ENCODE data around the gene SIPA1L3. TPM values are rescaled to one million over a fixed set of nuclear protein-coding genes. Genes with fewer than 3 reads are reported as not detected.

The SIPA1L3 gene
- total and polyA plus RNA-seq, 10 of the 15 experiments (the other 5 are each of a cell fraction or from before 2014, with no cell fraction given): 0.24 to 66.2 (median 19.1) TPM

- no peak for FAIRE-seq
Observed at GRCh38 chr19:37941782-37942515, 34.9 kb downstream of the SIPA1L3 start.

More at GRCh38 chr19:37941782-37942515, 34.9 kb downstream of the SIPA1L3 start:
- Histone ChIP-seq H3K27ac (ENCODE audit: control insufficient read depth, insufficient read depth) (no peak overlapping the region), H4K20me1 (ENCODE audit: control insufficient read depth, insufficient read depth) (no peaks in the 10 kb centered on the region; the same call in 1 of the 2 replicates), H3K79me2 (ENCODE audit: control insufficient read depth, insufficient read depth, low read length) (peaks cover 57% of the 10 kb centered on the region), H3K4me1 (ENCODE audit: control insufficient read depth, insufficient read depth, low read length) (no peaks in the 10 kb centered on the region), H2AFZ (ENCODE audit: control insufficient read depth, low read depth, low read length) (no peak overlapping the region), H3K4me3 (no peak overlapping the region), H3K27me3 (replicated peaks in 1 of 2; ENCODE audit: control insufficient read depth in 2 of 2, insufficient read depth in 2 of 2, low read length in 1 of 2) (no peaks in the 10 kb centered on the region), H3K4me2 (ENCODE audit: control insufficient read depth, insufficient read depth) (no peak overlapping the region), H3K9ac (ENCODE audit: control insufficient read depth, insufficient read depth, low read length) (no peak overlapping the region), H3K36me3 (ENCODE audit: control insufficient read depth in 2 of 2, insufficient read depth in 2 of 2, low read length in 1 of 2) (peaks cover 5 to 18% of the 10 kb centered on the region in 2 experiments; a peak in 3 of 4 replicates), H3K9me3 (replicated peaks; ENCODE audit: control insufficient read depth, insufficient read depth, low read length) (peaks cover 5% of the 10 kb centered on the region; the same call in 2 of the 3 replicates)
- DNase-seq (ENCODE audit: low read depth, low spot score): no peak
- intact Hi-C loops (cut with micrococcal nuclease; ENCODE audit: unreplicated experiment) (no loop called here), in situ Hi-C loops (cut with MboI) (no loop called here)
- CTCF ChIA-PET: no interaction called here
- BruUV-seq (replicated peaks): TSS peak; percentile 42
- 95% methylated on average over 10 of the region's 12 CpGs for WGBS (ENCODE audit: insufficient coverage, insufficient replicate concordance, low lambda C conversion rate, missing lambda C conversion rate)
- TF ChIP-seq JUND (IDR thresholded peaks at IDR 0.05; ENCODE audit: low read depth, low read length) (no peak), MTA3 (IDR thresholded peaks at IDR 0.05; ENCODE audit: borderline replicate concordance, low read length) (no peak), NBN (IDR thresholded peaks at IDR 0.05) (no peak), SMC3 (IDR thresholded peaks at IDR 0.05; ENCODE audit: borderline replicate concordance, low read length) (no peak), ZNF687 (IDR thresholded peaks at IDR 0.05) (no peak), SUPT20H (IDR thresholded peaks at IDR 0.05; ENCODE audit: borderline replicate concordance, control insufficient read depth, low read depth, low read length) (no peak)
- RAD21 ChIA-PET (ENCODE audit: unreplicated experiment): no interaction called here
- POLR2A ChIA-PET: no interaction called here
- SMC1A ChIA-PET (ENCODE audit: uncharacterized antibody, unreplicated experiment): no interaction called here
- no peak for ATAC-seq

All from GM12878 (cell line).